ENCODE data around the gene EFCAB6.

The EFCAB6 gene

GRCh38 chr22:43550672-43551071, 261.4 kb downstream of the EFCAB6 start:
- no peak for DNase-seq (ENCODE audit: low spot score)

- no peak for DNase-seq (ENCODE audit: low spot score)
Measured at GRCh38 chr22:43550024-43550620, 262.0 kb downstream of the EFCAB6 start.

- DNase-seq (ENCODE audit: low spot score): no peak
Measured at GRCh38 chr22:43546186-43546585, 265.9 kb downstream of the EFCAB6 start.

- no peak for DNase-seq (ENCODE audit: low spot score)
Measured at GRCh38 chr22:43544289-43544673, 267.8 kb downstream of the EFCAB6 start.

- no peak for DNase-seq (ENCODE audit: low spot score)
Measured at GRCh38 chr22:43543522-43544288, 268.4 kb downstream of the EFCAB6 start.

GRCh38 chr22:43542681-43543521, 269.2 kb downstream of the EFCAB6 start:
- DNase-seq (ENCODE audit: low spot score): no peak

GRCh38 chr22:43541462-43542407, 270.4 kb downstream of the EFCAB6 start:
- no peak for DNase-seq (ENCODE audit: low spot score)

GRCh38 chr22:43541022-43541421, 271.1 kb downstream of the EFCAB6 start:
- DNase-seq (ENCODE audit: low spot score): no peak

- no peak for DNase-seq (ENCODE audit: low spot score)
Measured at GRCh38 chr22:43540529-43540923, 271.6 kb downstream of the EFCAB6 start.

GRCh38 chr22:43539572-43540528, 272.3 kb downstream of the EFCAB6 start:
- DNase-seq (ENCODE audit: low spot score): no peak

GRCh38 chr22:43537019-43537585, 275.0 kb downstream of the EFCAB6 start:
- no peak for DNase-seq (ENCODE audit: low spot score)

GRCh38 chr22:43535741-43536140, 276.4 kb downstream of the EFCAB6 start:
- no peak for DNase-seq (ENCODE audit: low spot score)

- DNase-seq (ENCODE audit: low spot score): no peak
Measured at GRCh38 chr22:43535336-43535735, 276.8 kb downstream of the EFCAB6 start.

- no peak for DNase-seq (ENCODE audit: low spot score)
Measured at GRCh38 chr22:43534916-43535315, 277.2 kb downstream of the EFCAB6 start.

- no peak for DNase-seq (ENCODE audit: low spot score)
Measured at GRCh38 chr22:43533656-43534428, 278.3 kb downstream of the EFCAB6 start.

- DNase-seq (ENCODE audit: low spot score): no peak
Measured at GRCh38 chr22:43533156-43533530, 279.0 kb downstream of the EFCAB6 start.

- no peak for DNase-seq (ENCODE audit: low spot score)
Measured at GRCh38 chr22:43532301-43533155, 279.6 kb downstream of the EFCAB6 start.

GRCh38 chr22:43531651-43532050, 280.5 kb downstream of the EFCAB6 start:
- DNase-seq (ENCODE audit: low spot score): no peak
